GM12865 (cell line): Measurements from ENCODE around the gene SRF.

Experiments used
- DNase-seq: peaks from one replicate; pipeline ENCODE4 v3.0.0; 2010; ENCODE audit warnings: low read depth
- H3K4me3 ChIP-seq: 2 replicates; pipeline ENCODE4 v1.5.1; 2011; ENCODE audit warnings: mild to moderate bottlenecking, low read depth, low read length, control low read depth
- CTCF ChIP-seq: IDR thresholded peaks from 2 replicates; pipeline ENCODE4 v1.5.1; 2011; ENCODE audit warnings: low read length, control low read depth, low read depth, inconsistent platforms; ENCODE audit not compliant: insufficient read depth; ENCODE audit errors: missing control alignments

The SRF gene

GRCh38 chr6:43184268-43184985 lies 13.4 kb downstream of the SRF start:
- no peak overlapping the region for H3K4me3 ChIP-seq
- no peak for TF ChIP-seq CTCF
- no peak for DNase-seq

GRCh38 chr6:43185391-43185985 lies 14.4 kb downstream of the SRF start:
- no peak for TF ChIP-seq CTCF
- DNase-seq, result no peak
- no peak overlapping the region for H3K4me3 ChIP-seq

GRCh38 chr6:43186019-43186418 lies 14.9 kb downstream of the SRF start:
- no peak for DNase-seq
- no peak overlapping the region for H3K4me3 ChIP-seq
- TF ChIP-seq CTCF, result no peak

- no peak for DNase-seq
- no peak for TF ChIP-seq CTCF
Observed at GRCh38 chr6:43186706-43187105, 15.6 kb downstream of the SRF start.

GRCh38 chr6:43187821-43188220 lies 16.8 kb downstream of the SRF start:
- DNase-seq, result no peak
- H3K4me3 ChIP-seq, result no peak overlapping the region
- TF ChIP-seq CTCF, result no peak

More at GRCh38 chr6:43186706-43187105, 15.6 kb downstream of the SRF start:
- no peak overlapping the region for H3K4me3 ChIP-seq

- no peak for TF ChIP-seq CTCF
- no peak for DNase-seq
- no peak overlapping the region for H3K4me3 ChIP-seq
Observed at GRCh38 chr6:43188426-43188825, 17.4 kb downstream of the SRF start.
